PC-9 (cell line): ENCODE measurements around the gene SCAMP2. TPM values are rescaled to one million over a fixed set of nuclear protein-coding genes. Genes with fewer than 3 reads are reported as not detected.

Experiments
- BruUV-seq: library from RNA; stranded (reverse); fragments of 400-500 nt; replicated peaks from 2 replicates; lab custom pipeline; 2021; lab: Mats Ljungman, UMichigan
- CTCF ChIA-PET: fragments of 300-600 bp; sonication (Branson Sonifier 250); formaldehyde crosslinking; loops from one replicate; lab custom pipeline; 2022; ENCODE audit warnings: antibody characterized with exemption; lab: Charles Lee
- POLR2A ChIA-PET: fragments of 300-600 bp; sonication (Branson Sonifier 250); formaldehyde crosslinking; loops from one replicate; lab custom pipeline; 2022; ENCODE audit warnings: antibody characterized with exemption; ENCODE audit not compliant: unreplicated experiment; lab: Charles Lee
- DNase-seq, 2 experiments: peaks; one replicate each; pipeline versions ENCODE4 v3.0.0 to v3.0.0-alpha.2; 2015 to 2022; ENCODE audit warnings: mixed read lengths in 1 of 2
- H2AFZ ChIP-seq: fragments of 200-600 bp; sonication (generic); 2 replicates; pipeline ENCODE4 v1.8.1; 2017; ENCODE audit warnings: antibody characterized with exemption
- H3F3A ChIP-seq: fragments of 200-600 bp; sonication (generic); 2 replicates; pipeline ENCODE4 v1.8.1; 2017; ENCODE audit warnings: antibody characterized with exemption, mild to moderate bottlenecking, low read depth; ENCODE audit not compliant: insufficient read depth
- H3K27ac ChIP-seq: fragments of 200-600 bp; sonication (generic); 2 replicates; pipeline ENCODE4 v1.6.1; 2016; ENCODE audit warnings: mixed run types
- H3K27me3 ChIP-seq: fragments of 200-600 bp; sonication (generic); 2 replicates; pipeline ENCODE4 v1.6.1; 2016; ENCODE audit warnings: low read depth, mixed run types; ENCODE audit not compliant: insufficient read depth
- H3K36me3 ChIP-seq: fragments of 200-600 bp; sonication (generic); 2 replicates; pipeline ENCODE4 v1.6.1; 2016; ENCODE audit warnings: low read depth, mixed run types
- H3K4me1 ChIP-seq: fragments of 200-600 bp; sonication (generic); replicated peaks from 2 replicates; pipeline ENCODE4 v1.6.1; 2016; ENCODE audit warnings: mixed run types; ENCODE audit not compliant: insufficient read depth
- H3K4me2 ChIP-seq: fragments of 200-600 bp; sonication (generic); 2 replicates; pipeline ENCODE4 v1.6.1; 2017; ENCODE audit warnings: mixed run types
- H3K4me3 ChIP-seq: fragments of 200-600 bp; sonication (generic); 2 replicates; pipeline ENCODE4 v1.6.1; 2016; ENCODE audit warnings: mixed run types
- H3K79me2 ChIP-seq: fragments of 200-600 bp; sonication (generic); 2 replicates; pipeline ENCODE4 v1.6.1; 2017; ENCODE audit warnings: low read depth, mixed run types
- H3K9me2 ChIP-seq: fragments of 200-600 bp; sonication (generic); 2 replicates; pipeline ENCODE4 v1.8.1; 2017; ENCODE audit warnings: mild to moderate bottlenecking; ENCODE audit not compliant: insufficient read depth
- H3K9me3 ChIP-seq: fragments of 200-600 bp; sonication (generic); 2 replicates; pipeline ENCODE4 v1.8.1; 2016; ENCODE audit warnings: low read depth; ENCODE audit not compliant: insufficient read depth
- H4K20me1 ChIP-seq: fragments of 200-600 bp; sonication (generic); 2 replicates; pipeline ENCODE4 v1.8.1; 2017; ENCODE audit not compliant: insufficient read depth
- EZH2 ChIP-seq: fragments of 200-600 bp; sonication (generic); IDR thresholded peaks from 2 replicates; pipeline ENCODE4 v1.8.0; 2017; ENCODE audit warnings: antibody characterized with exemption, low read depth
- intact Hi-C: fragments of 100-400 bp; cut with micrococcal nuclease; formaldehyde crosslinking; loops from one replicate; pipeline ENCODE4 v1.10.0; 2022; ENCODE audit not compliant: unreplicated experiment
- total RNA-seq: library from RNA; stranded (reverse); gene quantifications from 2 replicates; pipeline ENCODE4 v1.2.3, GENCODE V29; 2021
- TF ChIP-seq, protein P1 (sequence below): fragments of 200-600 bp; sonication (generic); conservative IDR thresholded peaks from 2 replicates; pipeline ENCODE4 v1.6.1; 2017; ENCODE audit warnings: mixed run types, antibody characterized with exemption, mild to moderate bottlenecking, moderate library complexity

The SCAMP2 gene
- total RNA-seq, 1 experiment from 2014 or later = 84.6 TPM

DNA sequence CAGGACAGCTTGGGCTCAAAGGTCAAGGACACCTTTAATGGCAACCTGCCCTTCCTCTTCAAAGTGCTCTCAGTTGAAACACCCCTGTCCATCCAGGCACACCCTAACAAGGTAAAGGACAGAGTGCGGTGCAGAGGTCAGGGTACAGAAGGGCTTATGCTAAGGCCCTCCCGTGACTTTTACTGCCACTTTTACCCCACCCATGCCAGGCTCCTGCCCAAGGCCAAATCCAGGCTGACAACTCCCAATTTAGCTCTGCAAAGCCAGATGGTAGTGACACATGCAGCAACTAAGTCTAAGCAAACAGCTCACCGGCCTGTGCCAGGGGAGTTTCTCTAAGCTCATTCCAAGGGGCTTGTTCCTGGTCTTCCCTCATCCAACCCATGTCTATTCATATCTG, 18.3 kb upstream of the SCAMP2 start:
- ChIA-PET POLR2A (no interaction called here), CTCF (interaction anchor here (1.6 kb wide), 1 partner anchor 10 kb away, joined by 11 read pairs; no protein-coding TSS in a partner anchor)
- H3F3A ChIP-seq = no peaks in the 10 kb centered on the region; the same call in 1 of the 2 replicates
- no peaks in the 10 kb centered on the region for H3K9me3 ChIP-seq
- H3K4me1 ChIP-seq = peaks cover 29% of the 10 kb centered on the region
- H3K4me3 ChIP-seq = no peak overlapping the region
- H3K9me2 ChIP-seq = no peaks in the 10 kb centered on the region
- TF ChIP-seq EZH2 = no peak
- TF ChIP-seq, protein P1, sequence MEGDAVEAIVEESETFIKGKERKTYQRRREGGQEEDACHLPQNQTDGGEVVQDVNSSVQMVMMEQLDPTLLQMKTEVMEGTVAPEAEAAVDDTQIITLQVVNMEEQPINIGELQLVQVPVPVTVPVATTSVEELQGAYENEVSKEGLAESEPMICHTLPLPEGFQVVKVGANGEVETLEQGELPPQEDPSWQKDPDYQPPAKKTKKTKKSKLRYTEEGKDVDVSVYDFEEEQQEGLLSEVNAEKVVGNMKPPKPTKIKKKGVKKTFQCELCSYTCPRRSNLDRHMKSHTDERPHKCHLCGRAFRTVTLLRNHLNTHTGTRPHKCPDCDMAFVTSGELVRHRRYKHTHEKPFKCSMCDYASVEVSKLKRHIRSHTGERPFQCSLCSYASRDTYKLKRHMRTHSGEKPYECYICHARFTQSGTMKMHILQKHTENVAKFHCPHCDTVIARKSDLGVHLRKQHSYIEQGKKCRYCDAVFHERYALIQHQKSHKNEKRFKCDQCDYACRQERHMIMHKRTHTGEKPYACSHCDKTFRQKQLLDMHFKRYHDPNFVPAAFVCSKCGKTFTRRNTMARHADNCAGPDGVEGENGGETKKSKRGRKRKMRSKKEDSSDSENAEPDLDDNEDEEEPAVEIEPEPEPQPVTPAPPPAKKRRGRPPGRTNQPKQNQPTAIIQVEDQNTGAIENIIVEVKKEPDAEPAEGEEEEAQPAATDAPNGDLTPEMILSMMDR = no peak
- no peak overlapping the region for H3K27ac ChIP-seq
- H2AFZ ChIP-seq = no peak overlapping the region
- intact Hi-C loops = no loop called here
- H3K36me3 ChIP-seq = no peaks in the 10 kb centered on the region
- H3K27me3 ChIP-seq = no peaks in the 10 kb centered on the region
- no peak for DNase-seq
- peaks cover 14% of the 10 kb centered on the region for H3K79me2 ChIP-seq
- no TSS peak for BruUV-seq
- no peaks in the 10 kb centered on the region for H4K20me1 ChIP-seq
- 0 out of 2 replicates have a peak overlapping the region, but pooled peaks have one; percentile 97 for H3K4me2 ChIP-seq

DNA sequence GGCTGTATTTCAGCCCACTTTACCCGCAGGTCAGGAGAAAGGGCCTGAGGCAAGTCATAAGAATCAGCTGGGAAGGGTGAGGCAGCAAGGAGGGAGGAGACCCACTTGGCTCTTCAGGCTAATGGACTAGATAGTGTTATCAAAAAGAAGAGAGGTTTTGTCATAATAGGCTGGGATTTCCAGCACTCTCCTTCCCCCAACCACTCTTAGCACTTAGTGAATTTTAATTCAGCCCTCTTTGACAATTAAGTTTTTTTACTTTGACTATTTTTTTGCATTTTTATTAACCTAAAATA, 17.4 kb upstream of the SCAMP2 start:
- intact Hi-C loops = no loop called here
- no TSS peak for BruUV-seq
- POLR2A ChIA-PET = interaction anchor here (0.6 kb wide), 1 partner anchor 27 kb away, joined by 4 read pairs; no protein-coding TSS in a partner anchor

DNA sequence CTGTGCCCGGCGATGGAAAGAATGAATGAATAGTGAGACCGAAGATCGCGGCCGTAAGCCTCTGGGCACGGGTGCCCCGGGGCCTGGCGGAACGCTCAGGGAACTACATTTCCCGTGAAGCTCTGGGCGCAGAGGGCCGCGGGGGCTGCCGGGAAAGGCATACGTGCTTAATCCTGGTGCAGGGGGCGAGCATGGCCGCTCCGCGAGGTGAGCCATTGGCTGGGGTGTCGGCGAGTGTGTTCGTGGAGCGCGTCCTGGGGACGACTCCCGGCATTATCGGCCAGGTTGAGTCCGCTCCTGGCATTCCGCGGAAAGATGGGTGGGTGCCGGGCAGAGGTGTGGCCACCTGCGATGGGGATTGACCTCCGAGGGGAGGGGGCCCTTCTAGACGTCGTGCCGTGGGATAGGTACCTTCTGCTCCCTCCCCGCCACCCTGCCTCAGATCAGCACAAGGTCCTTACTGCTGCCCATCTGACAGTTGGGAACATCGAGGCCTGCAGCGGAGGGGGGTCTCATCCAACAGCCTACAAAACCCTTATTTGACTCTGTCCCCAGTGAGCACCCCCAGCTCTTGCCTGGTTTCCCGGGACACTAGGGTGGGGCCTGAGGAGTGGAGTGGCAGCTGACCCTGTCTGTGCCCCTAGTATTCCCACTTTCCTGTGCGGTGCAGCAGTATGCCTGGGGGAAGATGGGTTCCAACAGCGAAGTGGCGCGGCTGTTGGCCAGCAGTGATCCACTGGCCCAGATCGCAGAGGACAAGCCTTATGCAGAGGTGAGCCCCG, 16.9 kb upstream of the SCAMP2 start, which contains the start of gene MPI:
MPI (plus strand) TSS at position 160 of the 782 bp plus-strand sequence; CDS start at position 192, 32 bp downstream.
- Histone ChIP-seq H3K4me3 (peak within 1 kb of the TSS; percentile 70), H2AFZ (peak within 1 kb of the TSS; percentile 78), H3K36me3 (no peaks in the 10 kb centered on the region), H3K79me2 (peaks cover 14% of the 10 kb centered on the region), H3K27ac (no peak within 1 kb of the TSS), H3K4me1 (peaks cover 33% of the 10 kb centered on the region), H3F3A (no peaks in the 10 kb centered on the region; the same call in 1 of the 2 replicates), H3K27me3 (no peaks in the 10 kb centered on the region), H3K9me2 (no peaks in the 10 kb centered on the region), H3K4me2 (peak within 1 kb of the TSS; percentile 97), H3K9me3 (no peaks in the 10 kb centered on the region), H4K20me1 (no peaks in the 10 kb centered on the region)
- peak; percentile 63 to 77 for DNase-seq
- intact Hi-C loops = no loop called here
- ChIA-PET POLR2A (interaction anchor here (0.6 kb wide), 1 partner anchor 26 kb away, joined by 4 read pairs; no protein-coding TSS in a partner anchor), CTCF (interaction anchor here (0.6 to 1.3 kb wide), 2 partner anchors 14 to 17 kb away, joined by 3 to 5 read pairs; partner anchors contain the start of gene SCAMP2)
- TSS peak; percentile 67 for BruUV-seq
- TF ChIP-seq EZH2 = no peak
- TF ChIP-seq, protein P1 = no peak

More for the DNA sequence above, 17.4 kb upstream of the SCAMP2 start:
- Histone ChIP-seq H3K27me3 (no peaks in the 10 kb centered on the region), H3K4me2 (peak overlapping the region; percentile 97), H3K4me1 (peaks cover 29% of the 10 kb centered on the region), H4K20me1 (no peaks in the 10 kb centered on the region), H2AFZ (peak overlapping the region; percentile 78), H3K79me2 (peaks cover 14% of the 10 kb centered on the region), H3K9me2 (no peaks in the 10 kb centered on the region), H3K9me3 (no peaks in the 10 kb centered on the region), H3F3A (no peaks in the 10 kb centered on the region; the same call in 1 of the 2 replicates), H3K4me3 (peak overlapping the region; percentile 70), H3K36me3 (no peaks in the 10 kb centered on the region), H3K27ac (no peak overlapping the region)
- TF ChIP-seq, protein P1 = no peak
- TF ChIP-seq EZH2 = no peak
- DNase-seq = no peak
- CTCF ChIA-PET = interaction anchor here (0.6 kb wide), 1 partner anchor 17 kb away, joined by 3 read pairs; the partner anchor contains the start of gene SCAMP2
